ENCODE measurements around the gene L3MBTL4.

GRCh38 chr18:6363216-6363615, 51.5 kb downstream of the L3MBTL4 start:
- TF ChIP-seq, protein P1, sequence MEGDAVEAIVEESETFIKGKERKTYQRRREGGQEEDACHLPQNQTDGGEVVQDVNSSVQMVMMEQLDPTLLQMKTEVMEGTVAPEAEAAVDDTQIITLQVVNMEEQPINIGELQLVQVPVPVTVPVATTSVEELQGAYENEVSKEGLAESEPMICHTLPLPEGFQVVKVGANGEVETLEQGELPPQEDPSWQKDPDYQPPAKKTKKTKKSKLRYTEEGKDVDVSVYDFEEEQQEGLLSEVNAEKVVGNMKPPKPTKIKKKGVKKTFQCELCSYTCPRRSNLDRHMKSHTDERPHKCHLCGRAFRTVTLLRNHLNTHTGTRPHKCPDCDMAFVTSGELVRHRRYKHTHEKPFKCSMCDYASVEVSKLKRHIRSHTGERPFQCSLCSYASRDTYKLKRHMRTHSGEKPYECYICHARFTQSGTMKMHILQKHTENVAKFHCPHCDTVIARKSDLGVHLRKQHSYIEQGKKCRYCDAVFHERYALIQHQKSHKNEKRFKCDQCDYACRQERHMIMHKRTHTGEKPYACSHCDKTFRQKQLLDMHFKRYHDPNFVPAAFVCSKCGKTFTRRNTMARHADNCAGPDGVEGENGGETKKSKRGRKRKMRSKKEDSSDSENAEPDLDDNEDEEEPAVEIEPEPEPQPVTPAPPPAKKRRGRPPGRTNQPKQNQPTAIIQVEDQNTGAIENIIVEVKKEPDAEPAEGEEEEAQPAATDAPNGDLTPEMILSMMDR (conservative IDR thresholded peaks at IDR 0.05; ENCODE audit: low read depth, low read length) = no peak
- TF ChIP-seq EZH2 (IDR thresholded peaks at IDR 0.05; ENCODE audit: borderline replicate concordance, low read depth, low read length, poor library complexity, severe bottlenecking) = no peak
